HG03460 (cell line): ENCODE measurements around the gene STRBP.
"Not testable (repeated sequence)": the region's sequence is repeated elsewhere in the genome, so short reads cannot be mapped to it uniquely, and the experiment has no call there.

Experiments used
- ATAC-seq: cut with Tn5 transposase; IDR thresholded peaks from one replicate; pipeline ENCODE4 v1.9.1; 2021; ENCODE audit not compliant: unreplicated experiment

STRBP gene

GRCh38 chr9:123200469-123200868 lies 67.9 kb downstream of the STRBP start:
- ATAC-seq: not testable (repeated sequence)

GRCh38 chr9:123196124-123196523 lies 72.3 kb downstream of the STRBP start:
- no peak for ATAC-seq

- no peak for ATAC-seq
Measured at GRCh38 chr9:123194023-123194422, 74.4 kb downstream of the STRBP start.

GRCh38 chr9:123191680-123192079 lies 76.7 kb downstream of the STRBP start:
- no peak for ATAC-seq

- ATAC-seq: no peak
Measured at GRCh38 chr9:123191260-123191659, 77.1 kb downstream of the STRBP start.

GRCh38 chr9:123187131-123187530 lies 81.3 kb downstream of the STRBP start:
- ATAC-seq: no peak

- ATAC-seq: not testable (repeated sequence)
Measured at GRCh38 chr9:123186029-123186428, 82.4 kb downstream of the STRBP start.

- no peak for ATAC-seq
Measured at GRCh38 chr9:123176949-123177348, 91.4 kb downstream of the STRBP start.

- ATAC-seq: no peak
Measured at GRCh38 chr9:123175854-123176629, 92.3 kb downstream of the STRBP start.

- peak; percentile 88 for ATAC-seq
Measured at GRCh38 chr9:123174887-123175518, 93.4 kb downstream of the STRBP start.

- ATAC-seq: no peak
Measured at GRCh38 chr9:123174079-123174478, 94.3 kb downstream of the STRBP start.

GRCh38 chr9:123169926-123170325 lies 98.5 kb downstream of the STRBP start:
- no peak for ATAC-seq

GRCh38 chr9:123168586-123168985 lies 99.8 kb downstream of the STRBP start:
- ATAC-seq: no peak

GRCh38 chr9:123167474-123167873 lies 100.9 kb downstream of the STRBP start:
- ATAC-seq: no peak

- no peak for ATAC-seq
Measured at GRCh38 chr9:123165813-123166212, 102.6 kb downstream of the STRBP start.

GRCh38 chr9:123164285-123164684 lies 104.1 kb downstream of the STRBP start:
- peak; percentile 91 for ATAC-seq

- no peak for ATAC-seq
Measured at GRCh38 chr9:123162791-123163345, 105.5 kb downstream of the STRBP start.

- no peak for ATAC-seq
Measured at GRCh38 chr9:123162360-123162759, 106.0 kb downstream of the STRBP start.

- no peak for ATAC-seq
Measured at GRCh38 chr9:123157221-123157620, 111.2 kb downstream of the STRBP start.

- no peak for ATAC-seq
Measured at GRCh38 chr9:123150708-123151503, 117.5 kb downstream of the STRBP start.

GRCh38 chr9:123149067-123149466 lies 119.3 kb downstream of the STRBP start:
- ATAC-seq: no peak
